Measurements from ENCODE around the gene SLC30A4.

SLC30A4 gene

DNA sequence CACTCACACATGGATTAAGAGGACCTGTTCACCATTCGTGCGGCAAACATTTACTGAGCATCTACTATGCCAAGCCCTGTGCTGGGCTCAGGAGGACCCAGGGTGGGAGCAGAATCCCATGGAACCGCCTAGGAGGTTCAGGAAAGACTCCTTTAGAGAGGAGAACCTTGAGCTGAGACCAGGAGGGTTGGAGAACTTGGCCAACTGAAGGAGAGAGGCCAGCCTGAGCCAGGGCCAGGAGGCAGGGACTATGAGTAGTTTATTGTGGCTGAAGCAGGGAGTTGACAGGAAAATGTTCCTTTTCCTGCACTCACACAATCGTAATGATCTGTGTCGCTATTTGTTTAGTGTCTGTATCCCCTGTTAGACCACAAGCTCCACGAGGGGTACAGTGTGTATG, 71.3 kb downstream of the SLC30A4 start:
- H3K79me2 ChIP-seq (ENCODE audit: insufficient read depth, low read length) = no peaks in the 10 kb centered on the region
- peaks cover 22% of the 10 kb centered on the region for H3K4me1 ChIP-seq (ENCODE audit: insufficient read depth, low read length, poor library complexity, severe bottlenecking)
- H3K36me3 ChIP-seq (ENCODE audit: insufficient read depth, low read length) = no peaks in the 10 kb centered on the region
- no peaks in the 10 kb centered on the region for H3F3A ChIP-seq (ENCODE audit: low read depth)
- no peaks in the 10 kb centered on the region for H4K20me1 ChIP-seq (ENCODE audit: insufficient read depth, low read length, poor library complexity, severe bottlenecking)
- no peaks in the 10 kb centered on the region for H3K27me3 ChIP-seq (ENCODE audit: insufficient read depth, low read length, poor library complexity, severe bottlenecking)
- H2AFZ ChIP-seq (ENCODE audit: low read length) = no peak overlapping the region
- H3K4me2 ChIP-seq (ENCODE audit: low read depth, low read length, poor library complexity, severe bottlenecking) = no peak overlapping the region
- H3K9me2 ChIP-seq (replicated peaks; ENCODE audit: low read depth, low read length) = no peaks in the 10 kb centered on the region
- H3K9me3 ChIP-seq (ENCODE audit: insufficient read depth, low read depth, low read length) = no peaks in the 10 kb centered on the region
- no peak overlapping the region for H3K4me3 ChIP-seq (ENCODE audit: low read length, poor library complexity, severe bottlenecking)
- H3K9ac ChIP-seq (ENCODE audit: low read depth, low read length, poor library complexity, severe bottlenecking) = no peak overlapping the region
- no peak for TF ChIP-seq EZH2phosphoT487 (IDR thresholded peaks at IDR 0.05; ENCODE audit: borderline replicate concordance)
- TF ChIP-seq, protein P1, sequence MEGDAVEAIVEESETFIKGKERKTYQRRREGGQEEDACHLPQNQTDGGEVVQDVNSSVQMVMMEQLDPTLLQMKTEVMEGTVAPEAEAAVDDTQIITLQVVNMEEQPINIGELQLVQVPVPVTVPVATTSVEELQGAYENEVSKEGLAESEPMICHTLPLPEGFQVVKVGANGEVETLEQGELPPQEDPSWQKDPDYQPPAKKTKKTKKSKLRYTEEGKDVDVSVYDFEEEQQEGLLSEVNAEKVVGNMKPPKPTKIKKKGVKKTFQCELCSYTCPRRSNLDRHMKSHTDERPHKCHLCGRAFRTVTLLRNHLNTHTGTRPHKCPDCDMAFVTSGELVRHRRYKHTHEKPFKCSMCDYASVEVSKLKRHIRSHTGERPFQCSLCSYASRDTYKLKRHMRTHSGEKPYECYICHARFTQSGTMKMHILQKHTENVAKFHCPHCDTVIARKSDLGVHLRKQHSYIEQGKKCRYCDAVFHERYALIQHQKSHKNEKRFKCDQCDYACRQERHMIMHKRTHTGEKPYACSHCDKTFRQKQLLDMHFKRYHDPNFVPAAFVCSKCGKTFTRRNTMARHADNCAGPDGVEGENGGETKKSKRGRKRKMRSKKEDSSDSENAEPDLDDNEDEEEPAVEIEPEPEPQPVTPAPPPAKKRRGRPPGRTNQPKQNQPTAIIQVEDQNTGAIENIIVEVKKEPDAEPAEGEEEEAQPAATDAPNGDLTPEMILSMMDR (conservative IDR thresholded peaks at IDR 0.05; ENCODE audit: low read length) = no peak

DNA sequence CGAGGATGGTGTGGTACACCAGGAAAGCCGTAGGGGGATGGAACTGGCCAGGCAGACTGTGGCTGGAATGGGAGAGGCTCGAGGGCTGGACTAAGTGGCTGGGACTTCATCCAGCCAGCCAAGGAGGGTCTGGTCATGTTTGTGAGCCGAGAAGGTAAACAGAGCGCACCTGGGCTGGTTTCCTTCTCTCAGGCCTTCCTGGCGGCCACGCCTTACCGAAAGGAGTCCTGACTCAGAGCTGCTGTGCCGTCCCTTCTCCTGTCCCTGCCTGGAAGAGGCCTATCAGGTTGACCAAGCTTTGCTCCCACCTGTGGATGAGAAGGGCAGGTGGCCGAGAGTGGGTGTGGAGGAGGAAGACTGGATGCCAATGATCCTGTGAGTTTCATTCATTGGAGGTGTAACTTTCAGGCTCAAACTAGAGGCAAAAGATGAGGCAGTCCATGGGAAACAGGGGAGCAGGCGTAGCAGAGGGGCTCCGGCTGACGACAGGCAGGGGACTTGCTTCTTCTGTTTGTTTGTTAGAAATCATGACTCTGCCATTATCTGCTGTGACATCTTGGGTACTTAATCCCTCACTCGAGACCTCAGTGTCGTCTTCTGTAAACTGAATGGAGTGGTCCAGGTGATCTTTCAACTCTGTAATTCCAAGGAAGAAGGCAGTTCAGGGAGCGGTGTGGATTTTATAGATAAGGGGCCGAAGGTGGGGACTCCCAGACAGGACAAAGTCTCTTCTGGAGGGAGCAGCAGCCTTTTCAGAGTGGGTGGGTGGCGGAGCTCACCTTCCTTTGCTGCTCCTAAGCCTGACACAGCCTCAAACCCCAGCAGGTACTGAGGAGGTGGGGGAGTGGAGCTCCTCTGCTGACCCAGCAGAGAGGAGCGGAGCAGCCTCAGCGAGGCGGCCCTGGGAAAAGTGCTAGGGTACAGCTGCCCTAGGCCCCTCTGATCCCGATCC, 72.4 kb downstream of the SLC30A4 start:
- Histone ChIP-seq H2AFZ (ENCODE audit: low read length) (no peak overlapping the region), H3K27me3 (ENCODE audit: insufficient read depth, low read length, poor library complexity, severe bottlenecking) (no peaks in the 10 kb centered on the region), H3K9ac (ENCODE audit: low read depth, low read length, poor library complexity, severe bottlenecking) (no peak overlapping the region), H3K9me3 (ENCODE audit: insufficient read depth, low read depth, low read length) (no peaks in the 10 kb centered on the region), H4K20me1 (ENCODE audit: insufficient read depth, low read length, poor library complexity, severe bottlenecking) (no peaks in the 10 kb centered on the region), H3K4me3 (ENCODE audit: low read length, poor library complexity, severe bottlenecking) (no peak overlapping the region), H3F3A (ENCODE audit: low read depth) (no peaks in the 10 kb centered on the region), H3K4me1 (ENCODE audit: insufficient read depth, low read length, poor library complexity, severe bottlenecking) (peaks cover 13% of the 10 kb centered on the region), H3K79me2 (ENCODE audit: insufficient read depth, low read length) (no peaks in the 10 kb centered on the region), H3K4me2 (ENCODE audit: low read depth, low read length, poor library complexity, severe bottlenecking) (no peak overlapping the region), H3K36me3 (ENCODE audit: insufficient read depth, low read length) (no peaks in the 10 kb centered on the region), H3K9me2 (replicated peaks; ENCODE audit: low read depth, low read length) (no peaks in the 10 kb centered on the region)
- TF ChIP-seq, protein P1 (conservative IDR thresholded peaks at IDR 0.05; ENCODE audit: low read length) = no peak
- no peak for TF ChIP-seq EZH2phosphoT487 (IDR thresholded peaks at IDR 0.05; ENCODE audit: borderline replicate concordance)

DNA sequence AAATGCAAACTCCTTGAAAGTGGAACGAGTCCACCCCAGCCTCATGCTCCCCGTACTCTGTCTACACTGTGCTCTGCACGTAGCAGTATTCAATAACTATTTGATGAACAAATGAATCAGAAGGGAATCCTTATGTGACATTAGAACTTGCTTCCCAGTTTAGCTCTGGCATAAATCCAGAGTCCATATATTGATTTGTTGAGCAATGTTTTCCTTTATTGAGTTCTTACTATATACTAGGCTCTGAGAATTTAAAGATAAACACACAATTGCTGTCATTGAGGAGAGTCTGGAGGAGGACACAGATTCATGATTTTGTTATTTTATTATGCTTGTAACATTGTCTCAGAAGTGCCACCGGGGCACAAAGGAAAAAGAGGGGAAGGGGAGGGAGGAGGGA, 73.2 kb downstream of the SLC30A4 start:
- no peak for TF ChIP-seq EZH2phosphoT487 (IDR thresholded peaks at IDR 0.05; ENCODE audit: borderline replicate concordance)
- TF ChIP-seq, protein P1 (conservative IDR thresholded peaks at IDR 0.05; ENCODE audit: low read length) = no peak
- Histone ChIP-seq H3K9me3 (ENCODE audit: insufficient read depth, low read depth, low read length) (no peaks in the 10 kb centered on the region), H3K27me3 (ENCODE audit: insufficient read depth, low read length, poor library complexity, severe bottlenecking) (no peaks in the 10 kb centered on the region), H3K79me2 (ENCODE audit: insufficient read depth, low read length) (no peaks in the 10 kb centered on the region), H3F3A (ENCODE audit: low read depth) (no peaks in the 10 kb centered on the region), H2AFZ (ENCODE audit: low read length) (no peak overlapping the region), H3K4me3 (ENCODE audit: low read length, poor library complexity, severe bottlenecking) (no peak overlapping the region), H3K4me1 (ENCODE audit: insufficient read depth, low read length, poor library complexity, severe bottlenecking) (peaks cover 5% of the 10 kb centered on the region), H3K9ac (ENCODE audit: low read depth, low read length, poor library complexity, severe bottlenecking) (no peak overlapping the region), H3K4me2 (ENCODE audit: low read depth, low read length, poor library complexity, severe bottlenecking) (no peak overlapping the region), H4K20me1 (ENCODE audit: insufficient read depth, low read length, poor library complexity, severe bottlenecking) (no peaks in the 10 kb centered on the region), H3K36me3 (ENCODE audit: insufficient read depth, low read length) (no peaks in the 10 kb centered on the region), H3K9me2 (replicated peaks; ENCODE audit: low read depth, low read length) (no peaks in the 10 kb centered on the region)

Measured in Loucy (cell line).